HG02938 (cell line): ENCODE results near the gene RETREG1.

Source experiments
- ATAC-seq: cut with Tn5 transposase; IDR thresholded peaks from one replicate; pipeline ENCODE4 v1.9.1; 2021; ENCODE audit warnings: mild to moderate bottlenecking, moderate library complexity; ENCODE audit not compliant: unreplicated experiment

Gene RETREG1

DNA sequence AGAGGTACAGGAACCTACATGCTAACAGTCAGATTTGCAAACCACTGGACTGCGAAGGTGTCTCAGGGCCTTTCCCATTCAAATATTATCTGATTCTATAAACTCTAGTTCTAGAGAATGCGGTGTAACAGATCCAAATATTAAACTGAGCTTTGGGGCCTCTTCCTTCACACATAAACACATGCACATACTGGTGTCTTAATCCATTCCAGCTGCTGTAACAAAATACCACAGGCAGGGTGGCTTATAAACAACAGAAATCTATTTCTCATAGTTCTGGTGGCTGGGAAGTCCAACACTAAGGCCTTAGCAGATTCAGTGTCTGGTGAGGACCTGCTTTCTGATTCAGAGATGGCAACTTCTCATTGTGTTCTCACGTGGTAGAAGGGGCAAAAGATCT, 30.2 kb downstream of the RETREG1 start:
- ATAC-seq = no peak

GRCh38 chr5:16585041-16585667, 31.6 kb downstream of the RETREG1 start:
- ATAC-seq = peak; percentile 43

- no peak for ATAC-seq
Measured at GRCh38 chr5:16582081-16582480, 34.7 kb downstream of the RETREG1 start.

DNA sequence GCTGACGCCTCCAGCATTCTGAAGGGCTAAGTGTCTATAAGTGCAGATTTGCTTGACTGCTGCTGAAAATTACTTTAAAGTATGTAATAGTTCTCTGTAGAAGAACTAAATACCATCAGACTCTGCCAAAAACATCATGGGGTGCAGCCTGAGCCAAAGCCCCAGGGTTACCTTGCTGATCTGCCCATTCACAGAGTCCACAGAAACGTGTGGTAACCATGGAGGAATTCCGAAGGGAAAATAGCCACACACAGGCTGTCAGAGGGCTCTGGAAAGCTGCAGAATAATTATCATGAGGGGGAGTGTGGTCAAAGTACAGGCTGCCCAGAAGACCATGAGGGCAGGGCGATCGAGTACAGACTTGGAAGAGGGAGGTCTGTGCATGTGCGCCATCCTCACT, 36.4 kb downstream of the RETREG1 start:
- ATAC-seq = no peak

GRCh38 chr5:16579142-16579847, 37.5 kb downstream of the RETREG1 start:
- ATAC-seq = no peak

DNA sequence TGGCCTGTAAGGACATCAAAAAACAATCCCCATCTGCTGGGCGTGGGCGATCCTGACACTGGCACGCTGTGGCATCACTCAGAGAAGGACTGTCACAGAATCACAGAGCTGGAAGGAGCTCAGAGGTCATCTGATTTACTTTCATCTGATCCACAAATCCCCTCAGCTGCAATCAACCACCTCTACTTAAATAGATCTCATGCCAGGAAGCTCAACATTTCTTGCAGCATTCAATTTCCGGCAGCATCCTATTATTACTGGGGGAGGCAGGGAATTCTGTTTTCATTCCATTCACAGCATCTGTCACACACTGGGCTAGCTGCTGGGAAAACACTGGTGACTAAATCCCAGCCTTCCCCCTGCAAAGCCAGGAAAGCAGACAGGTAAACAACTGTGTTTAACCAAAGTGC, 38.3 kb downstream of the RETREG1 start:
- no peak for ATAC-seq

- ATAC-seq = no peak
Measured at GRCh38 chr5:16577677-16578076, 39.1 kb downstream of the RETREG1 start.

- ATAC-seq = no peak
Measured at GRCh38 chr5:16574789-16575721, 41.7 kb downstream of the RETREG1 start.

DNA sequence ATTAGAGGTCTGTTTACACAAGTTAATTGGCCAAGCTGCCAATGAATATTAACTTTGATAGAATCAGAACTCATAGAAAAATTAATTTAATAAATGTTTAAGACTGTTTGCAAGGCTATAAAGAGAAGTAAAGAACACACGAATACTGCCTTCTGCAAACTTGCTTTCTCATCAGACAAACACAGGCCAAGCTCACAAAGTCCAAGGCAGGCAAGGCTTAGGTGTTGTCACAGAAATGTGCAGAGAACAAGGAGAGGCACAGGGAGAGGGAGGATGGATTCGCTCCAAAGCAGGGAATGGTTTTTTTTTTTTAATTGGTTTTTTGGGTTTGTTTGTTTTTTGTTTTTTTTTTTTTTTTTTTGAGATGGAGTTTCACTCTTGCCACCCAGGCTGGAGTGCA, 43.4 kb downstream of the RETREG1 start:
- no peak for ATAC-seq

- no peak for ATAC-seq
Measured at GRCh38 chr5:16572289-16573015, 44.3 kb downstream of the RETREG1 start.

DNA sequence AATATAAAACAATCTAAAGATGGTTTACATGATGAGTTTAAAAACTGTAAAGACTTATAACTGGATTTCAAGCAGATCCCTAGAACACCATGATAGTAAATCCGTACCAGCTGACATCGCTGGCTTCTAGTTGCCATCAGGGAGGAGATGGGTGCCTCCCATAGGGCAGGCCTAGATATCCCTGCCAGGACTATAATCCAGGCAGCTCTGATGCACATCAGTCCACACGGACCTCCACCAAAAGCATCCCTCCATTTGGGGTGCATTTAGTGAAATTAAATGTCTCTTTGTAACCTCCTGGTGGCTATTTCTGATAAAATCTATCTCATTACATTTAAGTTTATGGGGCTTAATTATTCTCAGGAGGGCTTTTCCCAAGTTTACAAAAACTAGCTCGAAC, 45.8 kb downstream of the RETREG1 start:
- no peak for ATAC-seq

GRCh38 chr5:16570121-16570815, 46.5 kb downstream of the RETREG1 start:
- ATAC-seq = no peak

GRCh38 chr5:16568875-16569580, 47.8 kb downstream of the RETREG1 start:
- no peak for ATAC-seq

DNA sequence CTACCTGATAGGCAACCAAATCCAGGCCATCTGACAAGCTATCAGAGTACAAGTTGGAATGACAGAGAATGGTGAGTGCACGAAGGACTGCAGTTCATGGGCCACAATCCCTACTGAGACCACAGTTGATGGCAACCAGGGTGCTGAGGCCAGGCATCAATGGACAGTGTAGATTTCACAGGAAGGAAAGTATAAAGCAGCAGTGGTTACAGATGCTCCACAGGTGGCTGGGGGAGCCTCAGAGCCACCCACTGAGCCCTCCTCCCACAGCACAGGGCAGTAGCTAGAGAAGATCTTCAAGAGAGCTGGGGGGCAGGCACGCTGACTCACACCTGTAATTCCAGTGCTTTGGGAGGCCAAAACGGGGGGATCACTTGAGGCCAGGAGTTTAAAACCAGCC, 49.4 kb downstream of the RETREG1 start:
- ATAC-seq = no peak

- no peak for ATAC-seq
Measured at GRCh38 chr5:16565118-16565517, 51.7 kb downstream of the RETREG1 start.

DNA sequence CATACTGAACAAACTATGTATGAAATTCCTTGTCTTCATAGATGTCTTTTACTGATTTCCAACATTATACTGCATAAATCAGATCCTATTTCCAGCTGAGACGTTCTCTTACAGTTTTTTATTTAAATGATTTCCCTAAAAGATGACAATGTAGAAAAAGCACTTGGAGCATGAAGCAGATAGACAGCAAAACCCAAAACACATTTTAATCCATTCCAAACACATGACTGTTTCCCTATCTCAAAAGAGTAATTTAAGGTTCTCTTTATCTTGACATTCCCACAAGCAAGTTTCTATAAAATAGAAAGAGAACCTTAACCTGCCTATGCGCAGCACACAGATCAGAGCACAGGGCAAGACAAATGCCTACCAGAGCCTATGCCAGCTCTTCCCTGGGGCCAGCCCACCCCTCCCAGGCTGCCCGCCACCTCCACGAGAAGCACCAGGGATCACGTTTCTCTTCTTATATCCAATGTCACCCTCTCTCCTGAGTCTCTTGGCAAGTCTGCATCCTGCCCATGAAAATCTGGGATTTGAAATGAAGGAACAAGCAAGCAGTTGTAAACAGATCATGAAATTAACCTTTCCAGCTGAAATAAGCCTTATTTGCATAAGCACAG, 52.4 kb downstream of the RETREG1 start:
- ATAC-seq = no peak

GRCh38 chr5:16563686-16564085, 53.1 kb downstream of the RETREG1 start:
- ATAC-seq = no peak

DNA sequence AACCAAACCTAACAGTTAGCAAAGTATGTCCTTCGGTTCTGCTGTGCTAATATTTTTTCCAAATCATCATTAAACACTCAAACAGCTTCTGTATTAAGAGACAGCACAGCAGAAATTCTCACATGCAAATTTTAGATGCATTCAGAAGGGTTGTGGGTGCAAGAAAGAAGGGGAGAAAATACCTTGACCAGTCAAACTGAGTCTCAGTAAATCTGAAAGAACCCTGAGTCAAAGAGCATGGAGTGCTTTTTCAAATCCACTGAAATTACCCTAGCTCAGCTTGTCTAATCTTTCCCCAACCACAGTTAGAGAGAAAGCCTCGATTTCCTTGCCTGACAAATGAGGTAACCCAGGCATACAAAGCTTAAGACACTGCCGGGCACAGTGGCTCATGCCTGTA, 55.1 kb downstream of the RETREG1 start:
- ATAC-seq = no peak

DNA sequence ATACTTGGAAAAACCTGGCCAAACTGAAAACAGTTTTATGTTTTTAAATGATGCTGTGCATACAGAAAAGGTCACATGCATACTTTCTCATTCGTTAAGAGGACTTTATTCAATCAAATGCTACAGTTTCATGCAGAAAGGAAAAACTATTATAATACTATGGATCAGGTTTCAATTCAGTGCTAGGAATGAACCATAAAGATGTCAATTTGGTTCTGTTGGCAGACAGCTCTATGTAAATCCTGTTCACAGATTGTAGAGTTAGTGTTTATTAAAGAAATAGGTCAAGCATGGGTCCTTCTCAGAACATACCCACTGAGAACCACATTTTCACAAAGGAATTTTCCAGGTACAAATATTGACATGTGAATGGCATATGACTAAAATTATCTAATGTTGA, 57.1 kb downstream of the RETREG1 start:
- ATAC-seq = no peak
